ENCODE measurements around the gene MARVELD1.

GRCh38 chr10:97747573-97747972 is 34.0 kb downstream of the MARVELD1 start:
- TF ChIP-seq CTCF (IDR thresholded peaks at IDR 0.05; ENCODE audit: low read length) (no peak), EZH2 (IDR thresholded peaks at IDR 0.05; ENCODE audit: borderline replicate concordance, low read length) (no peak)
